DOHH2 (cell line): Measurements from ENCODE around the gene SPIRE1.

Source experiments
- CTCF ChIP-seq: fragments of 200-600 bp; sonication (generic); IDR thresholded peaks from one replicate; pipeline ENCODE4 v1.5.1; 2014; ENCODE audit warnings: antibody characterized with exemption, mild to moderate bottlenecking, low read depth, low read length; ENCODE audit not compliant: poor library complexity, severe bottlenecking
- EZH2phosphoT487 ChIP-seq: fragments of 200-600 bp; sonication (generic); IDR thresholded peaks from 2 replicates; pipeline ENCODE4 v1.6.1; 2017; ENCODE audit warnings: borderline replicate concordance, mild to moderate bottlenecking, antibody characterized with exemption, low read length, moderate library complexity, mixed read lengths

- TF ChIP-seq CTCF (no peak), EZH2phosphoT487 (no peak)
Observed at GRCh38 chr18:12491611-12492435, 166.1 kb downstream of the SPIRE1 start.
